ENCODE measurements around the gene CDH4. TPM values are rescaled to one million over a fixed set of nuclear protein-coding genes. Genes with fewer than 3 reads are reported as not detected.

CDH4 gene
- total RNA-seq, 2 experiments from 2014 or later = not detected

- H3K36me3 ChIP-seq (ENCODE audit: insufficient read depth, low read length) = no peaks in the 10 kb centered on the region
- no peaks in the 10 kb centered on the region for H3K4me1 ChIP-seq (ENCODE audit: insufficient read depth, low read length, poor library complexity, severe bottlenecking)
- no peaks in the 10 kb centered on the region for H4K20me1 ChIP-seq (ENCODE audit: insufficient read depth, low read length)
- no peak overlapping the region for H3K27ac ChIP-seq (ENCODE audit: low read depth, low read length, poor library complexity, severe bottlenecking)
- DNase-seq (ENCODE audit: low spot score) = no peak
- TF ChIP-seq CTCF (conservative IDR thresholded peaks at IDR 0.05; ENCODE audit: low read length) (no peak), EZH2phosphoT487 (IDR thresholded peaks at IDR 0.05; ENCODE audit: borderline replicate concordance, low read depth, low read length) (no peak)
- no peaks in the 10 kb centered on the region for H3K9me2 ChIP-seq (ENCODE audit: insufficient read depth, low read length)
- H3K9me3 ChIP-seq (ENCODE audit: low read length) = no peaks in the 10 kb centered on the region
- POLR2A ChIA-PET = no interaction called here
- no TSS peak for BruUV-seq (replicated peaks)
- H3K79me2 ChIP-seq (ENCODE audit: insufficient read depth, low read depth, low read length) = no peaks in the 10 kb centered on the region
- no peak overlapping the region for H3K4me3 ChIP-seq (ENCODE audit: low read depth, low read length, poor library complexity, severe bottlenecking)
- CTCF ChIA-PET (ENCODE audit: unreplicated experiment) = no interaction called here
- H2AFZ ChIP-seq (ENCODE audit: low read length) = no peak overlapping the region
- no peak overlapping the region for H3K4me2 ChIP-seq (ENCODE audit: low read length)
- intact Hi-C loops (cut with micrococcal nuclease; ENCODE audit: unreplicated experiment) = no loop called here
Measured at GRCh38 chr20:61538183-61538942, 286.3 kb downstream of the CDH4 start.

- BruUV-seq (replicated peaks) = no TSS peak
- ChIA-PET CTCF (ENCODE audit: unreplicated experiment) (no interaction called here), POLR2A (no interaction called here)
- no peak for DNase-seq (ENCODE audit: low spot score)
- Histone ChIP-seq H3K9me2 (ENCODE audit: insufficient read depth, low read length) (no peaks in the 10 kb centered on the region), H3K36me3 (ENCODE audit: insufficient read depth, low read length) (no peaks in the 10 kb centered on the region), H3K4me1 (ENCODE audit: insufficient read depth, low read length, poor library complexity, severe bottlenecking) (no peaks in the 10 kb centered on the region), H3K27ac (ENCODE audit: low read depth, low read length, poor library complexity, severe bottlenecking) (no peak overlapping the region), H4K20me1 (ENCODE audit: insufficient read depth, low read length) (no peaks in the 10 kb centered on the region), H3K4me3 (ENCODE audit: low read depth, low read length, poor library complexity, severe bottlenecking) (no peak overlapping the region), H2AFZ (ENCODE audit: low read length) (no peak overlapping the region), H3K4me2 (ENCODE audit: low read length) (no peak overlapping the region), H3K9me3 (ENCODE audit: low read length) (no peaks in the 10 kb centered on the region), H3K79me2 (ENCODE audit: insufficient read depth, low read depth, low read length) (no peaks in the 10 kb centered on the region)
- intact Hi-C loops (cut with micrococcal nuclease; ENCODE audit: unreplicated experiment) = no loop called here
- TF ChIP-seq EZH2phosphoT487 (IDR thresholded peaks at IDR 0.05; ENCODE audit: borderline replicate concordance, low read depth, low read length) = no peak
- no peak for TF ChIP-seq CTCF (conservative IDR thresholded peaks at IDR 0.05; ENCODE audit: low read length)
Measured at GRCh38 chr20:61538943-61539265, 286.8 kb downstream of the CDH4 start.

- Histone ChIP-seq H3K9me3 (ENCODE audit: low read length) (no peaks in the 10 kb centered on the region), H3K79me2 (ENCODE audit: insufficient read depth, low read depth, low read length) (no peaks in the 10 kb centered on the region), H3K36me3 (ENCODE audit: insufficient read depth, low read length) (no peaks in the 10 kb centered on the region), H3K4me1 (ENCODE audit: insufficient read depth, low read length, poor library complexity, severe bottlenecking) (no peaks in the 10 kb centered on the region), H3K27ac (ENCODE audit: low read depth, low read length, poor library complexity, severe bottlenecking) (no peak overlapping the region), H3K4me2 (ENCODE audit: low read length) (no peak overlapping the region), H4K20me1 (ENCODE audit: insufficient read depth, low read length) (no peaks in the 10 kb centered on the region), H2AFZ (ENCODE audit: low read length) (no peak overlapping the region), H3K4me3 (ENCODE audit: low read depth, low read length, poor library complexity, severe bottlenecking) (no peak overlapping the region), H3K9me2 (ENCODE audit: insufficient read depth, low read length) (no peaks in the 10 kb centered on the region)
- ChIA-PET POLR2A (no interaction called here), CTCF (ENCODE audit: unreplicated experiment) (no interaction called here)
- no peak for TF ChIP-seq CTCF (conservative IDR thresholded peaks at IDR 0.05; ENCODE audit: low read length)
- TF ChIP-seq EZH2phosphoT487 (IDR thresholded peaks at IDR 0.05; ENCODE audit: borderline replicate concordance, low read depth, low read length) = no peak
- BruUV-seq (replicated peaks) = no TSS peak
- DNase-seq (ENCODE audit: low spot score) = no peak
- intact Hi-C loops (cut with micrococcal nuclease; ENCODE audit: unreplicated experiment) = no loop called here
Measured at GRCh38 chr20:61539706-61540360, 287.8 kb downstream of the CDH4 start.

Data from OCI-LY7 (cell line).